ENCODE measurements around the gene SLC4A5. TPM values are rescaled to one million over a fixed set of nuclear protein-coding genes. Genes with fewer than 3 reads are reported as not detected.

Gene SLC4A5
- polyA plus RNA-seq, 2 of the 4 experiments (the other 2 are of a cell fraction) = 0.50 to 1.1 TPM

GRCh38 chr2:74349889-74350288 lies 6.7 kb upstream of the SLC4A5 start (continued):
- TF ChIP-seq CTCF (IDR thresholded peaks at IDR 0.05) (no peak), RCOR1 (IDR thresholded peaks at IDR 0.05; ENCODE audit: low read depth, low read length) (no peak), REST (IDR thresholded peaks at IDR 0.05) (no peak), HDAC2 (IDR thresholded peaks at IDR 0.05) (no peak), POLR2A (IDR thresholded peaks at IDR 0.05; ENCODE audit: low read length) (no peak), HEYL (CRISPR knock-in tag; IDR thresholded peaks at IDR 0.05) (no peak), MAFK (IDR thresholded peaks at IDR 0.05; ENCODE audit: partially characterized antibody) (no peak)

- H3K27ac ChIP-seq = no peak overlapping the region
- TF ChIP-seq TFCP2L1 (CRISPR knock-in tag; IDR thresholded peaks at IDR 0.05) (no peak), REST (IDR thresholded peaks at IDR 0.05) (no peak), HOXA7 (CRISPR knock-in tag; IDR thresholded peaks at IDR 0.05) (no peak), MAX (IDR thresholded peaks at IDR 0.05) (no peak), EHMT2 (IDR thresholded peaks at IDR 0.05; ENCODE audit: low read depth) (no peak), CEBPB (IDR thresholded peaks at IDR 0.05) (no peak), USF2 (IDR thresholded peaks at IDR 0.05) (no peak), BHLHE40 (IDR thresholded peaks at IDR 0.05; ENCODE audit: low read depth, low read length) (no peak), JUN (IDR thresholded peaks at IDR 0.05) (no peak), ELK1 (IDR thresholded peaks at IDR 0.05; ENCODE audit: low read depth, low read length) (no peak), SMC3 (IDR thresholded peaks at IDR 0.05) (no peak), EHF (CRISPR knock-in tag; IDR thresholded peaks at IDR 0.05) (no peak), GATA3 (IDR thresholded peaks at IDR 0.05; ENCODE audit: borderline replicate concordance) (no peak), KDM1A (IDR thresholded peaks at IDR 0.05; ENCODE audit: low read depth) (no peak)
- CTCF ChIA-PET = interaction anchor here (1.0 to 5.2 kb wide), 2 partner anchors 13 to 44 kb away, joined by 3 to 28 read pairs; no protein-coding TSS in a partner anchor
- WGBS (ENCODE audit: missing lambda C conversion rate) = 90% methylated on average over 3 of the region's 3 CpGs
- ATAC-seq = no peak
- no peak overlapping the region for H3K4me2 ChIP-seq
- POLR2A ChIA-PET = no interaction called here
- no peaks in the 10 kb centered on the region for H3K9me3 ChIP-seq
- H3K4me3 ChIP-seq = no peak overlapping the region
- no peak for DNase-seq (ENCODE audit: low read depth in 1 of 2, low spot score in 1 of 2)
- FAIRE-seq = no peak
- H3K4me1 ChIP-seq = no peaks in the 10 kb centered on the region
Measured at GRCh38 chr2:74347742-74348141, 4.5 kb upstream of the SLC4A5 start.

All from A549 (cell line).